ENCODE results near the gene TDO2.
"Not testable (repeated sequence)": the region's sequence is repeated elsewhere in the genome, so short reads cannot be mapped to it uniquely, and the experiment has no call there.

The TDO2 gene

DNA sequence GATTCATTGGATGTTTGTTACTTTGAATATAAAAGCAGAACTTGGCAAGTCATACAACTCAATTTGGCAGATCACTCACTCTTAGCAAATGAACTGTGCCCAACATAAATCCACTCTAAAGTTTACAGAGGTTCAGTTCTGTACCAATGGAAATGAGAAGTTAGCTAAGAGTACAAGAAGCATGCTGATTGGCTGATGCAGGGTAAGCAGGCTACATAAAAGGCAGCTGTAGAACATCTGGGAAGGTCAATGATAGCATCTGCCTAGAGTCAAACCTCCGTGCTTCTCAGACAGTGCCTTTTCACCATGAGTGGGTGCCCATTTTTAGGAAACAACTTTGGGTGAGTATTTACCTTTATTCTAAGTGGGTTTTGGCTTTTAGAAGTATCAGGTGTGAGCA lies at the start of gene TDO2:
Gene TDO2 (plus strand): TSS at position 244 of the 400 bp plus-strand sequence. CDS start 63 bp downstream, at position 307.
- DNase-seq, result no peak

DNA sequence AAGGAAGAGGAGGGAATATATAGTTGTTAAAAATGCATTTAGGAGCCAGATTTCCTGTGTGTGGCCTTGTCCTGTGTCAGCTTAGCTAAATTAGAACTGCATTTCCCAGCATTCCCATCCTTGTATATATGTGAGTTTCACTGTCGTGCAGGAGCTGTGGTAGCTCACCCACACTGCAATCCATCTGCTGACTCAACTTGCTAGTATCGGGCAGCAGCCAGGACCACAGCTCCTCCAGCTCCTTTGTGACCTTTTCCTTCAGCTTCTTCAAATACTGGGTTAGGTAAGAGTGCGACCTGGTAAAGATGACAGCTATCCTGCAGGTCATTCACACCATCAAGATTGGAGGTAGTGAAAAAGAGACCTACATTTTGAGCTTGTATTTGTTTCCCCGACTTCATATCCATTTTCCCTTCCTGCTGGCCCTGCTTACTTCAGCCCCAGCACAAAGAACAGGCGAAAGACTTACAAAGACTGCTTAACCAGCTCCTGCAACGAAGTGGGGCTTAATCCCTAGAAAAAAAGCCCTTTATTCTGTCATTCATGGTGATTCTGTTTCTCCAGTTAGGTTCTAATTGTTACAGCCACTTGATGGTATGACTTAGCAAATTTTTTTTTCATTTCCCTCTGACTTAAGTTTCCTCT lies 48.8 kb upstream of the TDO2 start:
- no peak for DNase-seq

DNA sequence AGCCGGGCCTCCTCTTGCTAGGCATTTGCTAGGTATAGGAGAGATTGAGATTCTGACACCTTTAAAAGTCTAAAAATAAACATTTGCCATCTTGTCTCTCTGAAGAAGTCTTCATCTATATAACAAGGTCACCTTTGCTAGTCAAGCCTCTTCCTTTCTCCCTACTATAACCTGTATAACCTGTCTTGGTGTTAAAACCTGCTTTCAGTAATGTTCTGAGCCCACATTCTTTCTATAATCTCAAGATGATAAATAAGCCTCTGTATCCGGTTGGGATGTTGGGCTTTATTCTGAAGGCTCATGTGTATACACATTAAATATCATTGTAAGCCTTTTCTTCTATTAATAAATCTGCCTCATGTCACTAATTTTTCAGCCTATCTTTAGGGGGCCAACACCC lies 47.6 kb upstream of the TDO2 start:
- no peak for DNase-seq

DNA sequence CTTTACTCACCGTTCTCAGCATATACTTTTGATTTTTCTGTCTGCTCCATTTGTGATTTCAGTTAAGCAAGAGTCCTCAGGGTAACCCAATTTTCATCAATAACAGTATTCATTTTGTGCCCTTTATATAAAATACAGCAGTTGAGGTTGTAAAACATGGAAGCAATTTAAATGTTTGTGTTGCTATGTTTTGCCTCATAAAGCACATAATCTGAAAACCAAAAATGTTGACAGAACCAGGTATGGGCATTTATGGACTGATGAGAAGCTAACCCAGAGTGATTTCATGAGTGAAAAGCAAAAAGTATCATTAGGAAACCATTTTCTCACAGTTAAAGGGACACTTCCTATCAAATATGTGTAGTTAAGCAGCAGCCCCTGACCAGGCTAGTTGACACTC lies 37.3 kb upstream of the TDO2 start, which contains the start of gene ASIC5:
Gene ASIC5 (minus strand): TSS at position 101 of the 400 bp plus-strand sequence. CDS start 51 bp downstream, at position 50.
- no peak for DNase-seq

DNA sequence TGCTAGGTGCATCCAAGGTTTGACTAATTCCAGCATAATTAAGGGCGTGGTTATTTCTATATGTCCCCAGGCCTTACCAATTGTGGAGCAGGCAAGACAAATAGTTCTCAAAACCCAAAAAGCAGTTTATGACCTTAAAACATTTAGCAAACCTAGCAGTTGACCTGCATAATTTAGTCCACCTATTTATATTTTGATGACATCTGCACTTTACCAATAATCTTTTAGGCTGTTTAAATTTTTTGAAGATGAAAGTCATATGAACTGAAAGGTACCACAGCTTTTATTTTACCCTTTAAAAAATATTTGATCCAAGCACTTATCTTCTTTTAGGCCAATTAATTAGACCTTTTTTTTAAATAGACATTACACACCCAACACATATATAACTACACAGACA lies 27.6 kb upstream of the TDO2 start:
- DNase-seq, result no peak

DNA sequence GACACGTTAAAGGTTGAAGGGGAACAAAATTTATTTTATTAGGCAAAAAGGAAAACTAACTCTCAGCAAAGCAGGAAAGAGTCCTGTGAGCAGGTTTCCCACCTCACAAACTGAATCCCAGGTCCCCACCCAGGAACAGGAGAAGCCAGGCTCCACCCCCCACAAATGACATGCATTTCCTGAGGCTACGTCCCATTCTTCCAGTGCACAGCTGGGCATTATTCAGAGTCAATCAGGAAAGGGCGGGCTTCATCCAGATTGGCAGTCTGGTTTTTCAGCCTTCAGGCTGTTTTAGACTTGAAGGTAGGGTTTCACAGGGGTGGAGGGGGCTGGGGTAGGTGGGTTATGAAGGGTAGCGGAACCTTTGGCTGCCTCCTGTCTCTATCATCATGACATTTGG lies 25.5 kb upstream of the TDO2 start:
- DNase-seq, result no peak

DNA sequence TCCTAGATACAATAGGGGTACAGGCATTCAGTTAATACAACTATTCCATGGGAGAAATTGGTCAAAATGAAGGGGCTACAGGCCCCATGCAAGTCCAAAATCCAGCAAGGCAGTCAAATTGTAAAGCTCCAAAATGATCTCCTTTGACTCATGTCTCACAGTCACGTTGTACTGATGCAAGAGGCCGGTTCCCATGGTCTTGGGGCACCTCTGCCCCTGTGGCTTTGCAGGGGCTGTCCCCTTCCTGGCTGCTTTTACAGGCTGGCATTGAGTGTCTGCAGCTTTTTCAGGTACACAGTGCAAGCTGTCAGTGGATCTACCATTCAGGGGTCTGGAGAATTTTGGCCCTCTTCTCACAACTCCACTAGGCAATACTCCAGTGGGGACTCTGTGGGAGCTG lies 24.9 kb upstream of the TDO2 start:
- no peak for DNase-seq

DNA sequence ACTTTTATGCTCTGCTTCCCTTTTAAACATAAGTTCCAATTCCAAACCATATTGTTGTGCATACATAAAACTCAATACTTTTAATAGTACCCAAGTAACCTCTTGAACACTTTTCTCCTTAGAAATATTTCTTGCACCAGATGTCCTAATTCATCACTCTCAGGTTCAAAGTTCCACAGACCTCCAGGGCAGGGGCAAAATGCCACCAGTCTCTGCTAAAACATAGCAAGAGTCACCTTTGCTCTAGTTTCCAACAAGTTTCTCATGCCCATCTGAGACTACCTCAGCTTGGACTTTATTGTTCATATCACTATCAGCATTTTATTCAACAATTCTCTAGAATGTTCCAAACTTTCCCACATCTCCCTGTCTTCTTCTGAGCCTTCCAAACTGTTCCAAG lies 23.7 kb upstream of the TDO2 start:
- DNase-seq, result no peak

DNA sequence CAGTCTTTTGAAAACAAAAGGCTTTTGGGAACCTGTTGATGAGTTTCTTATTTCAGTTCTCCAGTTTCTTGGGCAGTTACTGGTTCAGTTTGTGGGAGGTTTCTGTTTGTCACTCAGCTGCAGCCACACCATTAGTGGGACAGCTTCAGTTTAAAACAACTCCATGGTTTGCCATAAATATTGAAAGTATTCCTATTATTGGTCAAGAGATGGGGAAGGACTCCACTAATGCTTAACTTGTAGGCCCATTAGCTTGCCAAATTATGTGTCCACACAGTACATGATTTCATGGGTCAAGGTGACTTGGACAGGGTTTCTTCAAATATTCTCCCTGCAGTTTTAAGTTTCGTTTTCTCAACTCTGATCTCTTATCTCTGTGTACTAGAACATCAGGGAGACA lies 21.9 kb upstream of the TDO2 start:
- DNase-seq, result no peak

DNA sequence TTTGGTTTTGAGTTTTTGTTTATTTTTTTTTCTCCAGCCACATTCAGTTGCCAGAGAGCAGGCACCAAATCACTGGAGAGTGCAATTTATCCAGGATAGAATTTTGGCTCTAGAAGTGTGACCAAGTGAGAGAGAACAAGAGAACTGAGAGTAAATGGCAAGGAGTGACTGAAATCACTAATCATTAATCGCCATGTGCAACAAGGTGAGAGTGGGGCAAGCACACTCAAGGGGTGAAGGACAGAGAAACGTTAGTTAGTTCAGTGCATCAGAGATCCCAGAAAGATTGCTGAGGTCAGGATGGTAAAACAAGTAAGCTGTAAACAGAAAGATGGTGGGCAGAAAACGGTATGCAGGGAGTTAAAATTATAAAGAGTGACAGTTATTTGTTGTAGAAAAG lies 19.6 kb upstream of the TDO2 start:
- no peak for DNase-seq

DNA sequence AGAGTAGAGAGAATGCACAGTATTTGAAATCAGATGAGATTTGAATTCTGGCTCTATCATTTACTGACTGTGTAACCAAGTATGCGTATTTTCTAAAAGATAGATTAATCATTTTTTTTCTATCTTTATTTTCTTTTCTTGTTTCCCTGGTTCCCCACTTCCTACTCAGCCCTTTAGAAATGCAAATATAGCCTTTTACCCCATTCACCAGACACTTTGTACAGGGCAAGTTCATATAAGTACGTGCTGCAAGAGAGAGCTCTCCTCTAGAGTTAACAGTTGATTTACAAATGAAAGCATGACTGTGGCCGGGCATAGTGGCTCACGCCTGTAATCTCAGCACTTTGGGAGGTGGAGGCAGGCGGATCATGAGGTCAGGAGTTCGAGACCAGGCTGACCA lies 17.8 kb upstream of the TDO2 start:
- no peak for DNase-seq

DNA sequence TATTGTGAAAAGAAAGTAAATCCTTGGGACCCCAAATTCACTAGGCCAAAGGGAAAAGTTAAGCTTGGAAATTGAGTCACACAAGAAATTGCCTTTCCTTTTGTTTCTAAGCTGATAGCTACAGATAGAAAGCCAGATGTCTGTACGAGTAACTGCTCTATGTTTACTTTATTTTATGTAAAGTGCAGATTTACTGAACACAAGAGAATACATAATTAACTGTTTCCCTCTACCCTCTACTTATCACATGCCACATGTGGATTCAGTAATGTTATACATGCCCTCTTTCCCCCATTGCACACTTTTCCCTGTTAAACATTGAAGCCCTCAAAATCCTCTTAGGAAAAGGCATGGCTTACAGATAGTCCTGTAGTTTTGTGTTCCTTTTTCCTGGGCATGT lies 16.5 kb upstream of the TDO2 start:
- no peak for DNase-seq

DNA sequence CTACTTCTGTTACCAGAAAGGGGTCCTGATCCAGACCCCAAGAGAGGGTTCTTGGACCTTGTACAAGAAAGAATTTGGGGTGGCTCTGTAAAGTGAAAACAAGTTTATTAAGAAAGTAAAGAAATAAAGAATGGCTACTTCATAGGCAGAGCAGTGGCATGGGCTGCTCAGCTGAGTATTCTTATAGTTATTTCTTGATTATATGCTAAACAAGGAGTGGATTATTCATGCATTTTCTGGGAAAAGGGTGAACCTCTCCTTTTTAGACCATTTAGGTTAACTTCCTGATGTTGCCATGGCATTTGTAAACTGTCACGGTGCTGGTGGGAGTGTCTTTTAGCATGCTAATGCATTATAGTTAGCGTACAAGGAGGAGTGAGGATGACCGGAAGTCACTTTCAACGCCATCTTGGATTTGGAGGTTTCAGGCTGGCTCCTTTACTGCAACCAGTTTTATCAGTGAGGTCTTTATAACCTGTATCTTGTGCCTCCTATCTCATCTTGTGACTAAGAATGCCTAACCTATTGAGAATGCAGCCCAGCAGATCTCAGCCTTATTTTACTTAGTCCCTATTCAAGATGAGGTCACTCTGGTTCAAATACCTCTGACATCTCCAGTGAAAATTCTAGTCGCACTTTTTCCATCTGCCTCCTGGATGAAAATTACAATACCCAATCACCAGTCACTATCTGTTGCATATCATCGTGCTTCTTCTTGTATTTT lies 15.5 kb upstream of the TDO2 start:
- no peak for DNase-seq

DNA sequence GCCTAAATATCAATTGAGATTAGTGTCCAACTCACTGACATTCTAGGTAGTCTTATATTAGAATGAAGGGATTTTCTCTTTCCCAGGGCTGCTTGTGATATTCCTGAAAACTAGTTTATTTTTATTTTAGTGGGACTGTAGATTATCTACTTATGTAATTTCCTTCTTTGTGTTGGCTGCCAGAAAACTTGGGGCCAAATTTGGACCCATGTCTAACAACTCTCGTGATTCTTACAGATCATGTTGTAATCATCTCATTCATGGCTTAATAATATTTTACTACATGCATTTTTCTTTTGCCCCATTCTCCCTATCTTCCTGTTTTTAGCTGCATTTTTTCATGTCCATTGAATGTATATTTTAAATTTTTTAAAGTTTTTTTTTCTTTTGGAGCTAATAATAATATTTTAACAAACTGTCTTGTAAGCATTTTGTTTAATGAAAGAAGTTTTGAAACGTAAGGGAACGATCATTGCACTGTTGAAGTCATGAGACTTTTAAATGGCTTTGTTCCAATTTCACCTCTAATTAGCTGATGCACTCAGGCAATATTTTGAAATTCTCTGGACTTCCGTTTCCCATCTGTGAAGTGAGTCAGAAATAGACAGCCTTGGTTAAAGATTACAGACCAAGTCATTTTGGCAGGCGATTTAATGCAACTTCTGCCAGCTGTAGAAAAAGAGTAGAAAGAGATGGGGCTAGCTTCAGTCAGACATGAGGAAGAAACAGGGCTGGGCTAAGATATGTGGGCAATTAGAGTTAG lies 14.3 kb upstream of the TDO2 start:
- DNase-seq, result no peak

DNA sequence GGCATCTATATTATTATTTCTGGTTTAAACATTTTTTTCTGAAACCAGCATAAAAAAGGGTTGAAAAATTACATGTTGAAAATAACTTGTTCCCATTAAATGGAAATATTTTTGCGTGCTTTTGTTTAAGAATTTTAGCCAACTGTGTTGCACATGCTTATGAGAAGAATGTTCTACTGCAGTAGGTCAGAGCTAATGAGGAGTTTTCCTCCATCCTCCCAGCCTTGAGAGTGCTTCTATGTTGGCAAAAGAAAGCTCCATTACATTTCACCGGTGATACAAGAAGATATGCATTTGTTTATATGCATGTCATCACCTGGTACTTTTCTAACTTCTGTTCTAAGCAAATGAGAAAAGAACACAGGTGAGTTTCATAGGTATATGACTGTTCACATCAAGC lies 13.6 kb upstream of the TDO2 start:
- no peak for DNase-seq

DNA sequence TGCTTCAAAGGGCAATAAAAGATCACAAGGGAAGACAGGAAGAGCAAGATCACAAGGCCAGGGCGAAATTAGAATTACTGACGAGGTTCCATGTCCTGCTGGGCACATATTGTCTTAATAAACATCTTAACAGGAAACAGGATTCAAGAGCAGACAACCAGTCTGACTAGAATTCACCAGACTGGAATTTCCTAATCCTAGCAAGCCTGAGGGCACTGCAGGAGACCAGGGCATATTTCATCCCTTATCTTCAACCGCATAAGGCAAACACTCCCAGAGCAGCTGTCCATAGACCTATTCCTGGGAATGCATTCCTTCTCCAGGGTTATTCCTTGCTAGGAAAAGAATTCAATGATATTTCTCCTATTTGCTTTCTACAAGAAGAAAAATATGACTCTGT lies 12.4 kb upstream of the TDO2 start:
- no peak for DNase-seq

DNA sequence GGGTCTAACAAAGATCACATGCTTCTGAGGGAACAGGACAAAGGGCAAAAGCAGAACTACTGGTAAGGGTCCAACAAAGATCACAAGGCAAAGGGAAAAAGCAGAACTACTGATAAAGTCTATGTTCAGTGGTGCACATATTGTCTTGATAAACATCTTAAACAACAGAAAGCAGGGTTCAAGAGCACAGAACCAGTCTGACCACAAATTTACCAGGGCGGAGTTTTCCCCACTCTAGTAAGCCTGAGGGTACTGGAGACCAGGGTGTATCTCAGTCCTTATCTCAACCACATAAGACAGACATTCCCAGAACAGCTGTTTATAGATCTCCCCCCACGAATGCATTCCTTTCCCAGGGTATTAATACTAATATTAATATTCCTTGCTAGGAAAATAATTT lies 5.1 kb upstream of the TDO2 start:
- DNase-seq, result not testable (repeated sequence)

DNA sequence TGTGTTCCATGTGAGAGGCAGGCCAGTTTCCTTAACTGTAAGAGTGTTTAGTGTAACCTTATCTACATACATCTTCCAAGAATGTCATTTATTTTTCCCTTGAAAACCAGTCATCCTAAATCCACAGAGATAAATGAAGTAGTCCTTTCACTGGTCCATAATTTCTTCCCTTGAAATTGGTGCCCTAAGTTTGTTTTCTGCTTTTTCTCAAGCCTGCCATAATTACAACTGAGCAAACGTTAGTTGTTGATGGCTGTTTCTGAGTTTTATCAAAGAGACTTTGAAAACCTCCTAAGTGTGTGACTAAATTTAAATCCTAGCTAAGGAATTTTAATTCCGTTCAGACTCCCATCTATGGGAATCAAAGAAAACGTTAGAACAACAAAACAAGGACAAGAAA lies 3.6 kb upstream of the TDO2 start:
- DNase-seq, result no peak

DNA sequence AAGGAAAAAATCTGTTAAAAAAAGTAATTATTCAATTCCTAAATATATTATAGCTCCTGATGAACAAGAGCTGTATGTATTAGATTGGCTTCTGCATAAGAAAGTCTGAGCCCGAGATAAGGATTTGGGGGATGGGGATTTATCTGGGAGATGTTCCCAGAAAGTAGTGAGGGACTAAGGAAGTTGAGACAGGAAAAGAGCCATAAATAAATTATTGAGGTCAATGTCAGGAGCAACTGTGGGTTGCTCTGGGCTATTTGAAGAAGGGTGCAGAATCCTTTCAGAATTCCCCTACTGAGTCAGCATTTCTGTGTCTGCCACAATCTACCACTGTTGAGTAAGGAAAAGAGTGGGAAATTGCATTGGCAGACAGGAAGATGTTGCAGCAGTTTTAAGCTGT lies 3.1 kb upstream of the TDO2 start:
- DNase-seq, result no peak

DNA sequence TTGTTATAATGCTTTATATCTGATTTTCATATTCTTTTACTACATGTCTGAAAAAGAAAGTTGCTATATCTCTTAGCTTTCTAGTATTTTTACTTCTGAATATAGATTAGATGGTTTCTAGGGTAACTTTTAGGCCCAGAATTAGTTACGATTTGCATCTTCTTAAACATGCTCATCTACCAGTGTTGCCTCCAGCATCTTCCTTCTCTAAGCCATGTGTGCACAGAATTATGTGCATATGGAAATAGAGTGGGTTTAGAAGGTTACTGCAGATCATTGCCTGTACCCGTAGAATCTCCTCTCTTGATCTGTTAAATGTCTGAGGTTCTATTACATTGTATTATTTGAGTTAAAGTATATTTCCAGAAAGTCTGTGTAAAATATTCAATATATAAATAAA lies 2.5 kb upstream of the TDO2 start:
- DNase-seq, result no peak

DNA sequence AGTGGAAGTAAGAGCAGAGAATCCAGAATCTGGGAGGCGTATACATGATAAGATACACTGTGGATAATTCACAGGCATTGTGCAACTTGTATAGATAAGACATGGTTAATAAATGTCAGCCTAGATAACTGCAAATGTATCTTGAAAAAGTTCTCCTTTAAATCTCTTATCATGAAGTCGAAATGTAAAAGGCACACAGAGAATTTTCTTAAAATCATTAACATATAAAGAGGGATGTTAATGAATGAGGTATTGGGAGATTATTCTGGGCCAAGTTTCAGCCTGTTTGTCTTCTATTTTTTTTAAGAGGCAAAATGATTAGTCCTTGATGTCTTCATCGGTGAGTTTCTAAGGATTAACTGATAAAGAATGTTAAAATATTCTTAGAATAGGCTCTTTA lies 835 bp downstream of the TDO2 start:
- DNase-seq, result no peak

DNA sequence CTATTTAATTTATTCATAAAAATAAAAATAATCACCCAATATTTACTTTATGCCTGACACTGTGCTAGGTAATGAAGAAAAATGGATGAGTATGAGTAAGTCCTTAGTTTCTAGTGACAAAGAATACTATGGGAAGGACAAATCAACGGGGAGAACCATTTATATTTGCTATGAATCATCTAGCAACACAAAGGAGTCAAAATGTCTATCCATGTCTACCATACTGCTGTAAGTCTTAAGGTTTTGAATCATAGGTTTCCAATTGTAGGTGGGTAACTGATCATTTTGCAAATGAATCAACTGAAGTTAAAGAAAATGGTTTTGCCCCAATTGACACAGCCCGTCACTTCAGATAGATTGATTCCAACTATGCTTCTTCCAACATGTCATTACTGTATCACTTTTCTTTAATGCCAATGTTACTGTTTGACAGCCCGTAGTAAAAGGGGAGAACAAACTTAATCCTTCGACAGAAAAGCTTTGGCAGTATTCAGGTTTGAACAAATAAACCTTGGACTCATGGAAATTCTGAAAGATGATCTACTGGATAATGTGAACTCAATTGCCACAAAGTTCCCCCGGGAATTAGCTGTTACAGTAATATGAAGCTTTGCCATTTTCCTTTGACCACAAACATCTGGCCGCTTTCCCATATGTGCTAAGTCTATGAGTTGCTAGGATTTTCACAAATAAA lies 3.2 kb downstream of the TDO2 start:
- peak; percentile 11 for DNase-seq

DNA sequence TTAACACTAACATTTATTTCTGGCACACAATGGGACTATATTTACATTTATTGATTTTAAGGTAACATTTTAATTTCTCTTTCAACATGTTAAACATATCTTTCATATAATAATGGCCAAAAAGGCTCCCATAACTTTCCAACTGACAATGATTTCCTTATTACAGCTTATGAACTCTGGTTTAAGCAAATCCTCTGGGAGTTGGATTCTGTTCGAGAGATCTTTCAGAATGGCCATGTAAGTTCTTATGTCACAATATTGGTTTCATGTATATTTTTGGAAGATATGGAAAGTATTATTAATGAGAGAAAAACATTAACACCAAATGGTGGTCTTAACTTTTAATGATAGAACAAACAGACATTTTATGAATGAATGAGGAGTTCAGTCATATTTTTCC lies 4.1 kb downstream of the TDO2 start:
- no peak for DNase-seq
